Activated T-cell treated with anti-CD3 and anti-CD28 coated beads for 48 hours (primary cell): ENCODE data around the gene ZBTB17.

Source experiments
- DNase-seq: peaks from one replicate; pipeline ENCODE4 v3.0.0-alpha.2; 2020; ENCODE audit warnings: low read depth

Gene ZBTB17

DNA sequence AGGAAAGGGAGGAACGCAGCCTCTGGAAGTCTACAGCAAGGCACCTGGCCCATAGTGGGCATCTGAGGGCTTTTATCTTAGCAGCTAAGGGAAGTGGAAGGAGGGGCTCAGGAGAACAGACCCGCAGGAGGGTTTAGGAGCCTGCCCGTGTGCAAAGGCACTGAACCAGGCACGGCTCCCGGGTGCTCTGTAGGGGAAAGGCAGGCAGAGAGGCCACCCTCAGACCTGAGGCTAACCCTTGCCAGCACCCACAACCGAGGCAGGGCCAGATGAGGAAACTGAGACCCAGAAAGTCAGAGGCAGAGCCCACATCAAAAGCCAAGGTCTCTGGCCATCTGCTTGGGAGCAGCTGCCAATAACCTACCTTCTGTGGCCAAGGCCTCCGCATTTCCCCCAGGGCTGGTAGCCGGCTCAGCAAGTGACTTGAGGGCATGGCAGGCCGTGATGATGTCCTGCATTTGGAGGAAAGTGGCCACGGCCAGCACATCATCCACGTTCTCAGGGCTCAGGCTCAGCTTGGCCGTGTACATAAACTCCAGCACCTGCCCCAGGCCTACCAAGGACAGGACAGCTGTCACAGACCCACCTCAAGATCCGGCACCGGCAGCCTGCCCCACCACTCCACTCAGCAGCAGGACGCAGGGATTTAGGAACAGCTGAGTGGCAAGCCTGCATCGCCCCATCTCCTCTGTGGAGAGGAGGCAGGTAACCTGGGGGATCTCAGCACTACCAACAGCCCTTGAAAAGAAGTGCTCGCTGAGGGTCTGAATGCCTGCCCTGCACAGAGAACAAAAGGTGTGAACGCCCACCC lies 29.1 kb downstream of the ZBTB17 start:
- no peak for DNase-seq

DNA sequence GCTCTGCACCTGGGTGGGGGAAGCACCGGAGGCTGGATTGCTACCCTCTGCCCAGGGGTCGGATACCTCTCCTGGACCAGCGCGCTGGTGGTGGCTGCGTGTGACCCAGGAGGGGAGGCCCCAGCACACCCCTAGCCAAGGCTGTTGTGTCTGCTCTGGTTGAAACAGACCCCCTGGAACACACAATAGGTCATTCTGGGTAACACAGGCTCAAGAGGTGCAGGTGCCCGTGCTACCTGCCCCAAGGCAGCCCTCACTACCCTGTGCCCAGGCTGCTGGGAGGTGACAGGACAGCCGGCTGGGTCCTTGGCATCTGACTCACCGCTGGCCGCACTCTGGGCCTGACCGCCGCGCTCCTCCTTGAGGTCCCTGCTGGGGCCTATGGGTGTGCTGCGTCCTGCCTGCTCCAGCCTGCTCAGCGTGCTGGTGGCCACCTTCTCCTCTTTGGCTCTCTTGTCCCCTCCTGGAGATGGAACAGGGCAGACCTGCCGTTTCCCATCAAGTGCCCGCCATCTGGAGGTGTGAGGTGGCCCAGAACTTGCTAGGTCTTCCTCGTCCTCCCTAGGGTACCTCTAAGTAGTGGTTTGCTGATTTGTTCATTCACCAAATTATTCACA lies 30.0 kb downstream of the ZBTB17 start:
- DNase-seq, result no peak

DNA sequence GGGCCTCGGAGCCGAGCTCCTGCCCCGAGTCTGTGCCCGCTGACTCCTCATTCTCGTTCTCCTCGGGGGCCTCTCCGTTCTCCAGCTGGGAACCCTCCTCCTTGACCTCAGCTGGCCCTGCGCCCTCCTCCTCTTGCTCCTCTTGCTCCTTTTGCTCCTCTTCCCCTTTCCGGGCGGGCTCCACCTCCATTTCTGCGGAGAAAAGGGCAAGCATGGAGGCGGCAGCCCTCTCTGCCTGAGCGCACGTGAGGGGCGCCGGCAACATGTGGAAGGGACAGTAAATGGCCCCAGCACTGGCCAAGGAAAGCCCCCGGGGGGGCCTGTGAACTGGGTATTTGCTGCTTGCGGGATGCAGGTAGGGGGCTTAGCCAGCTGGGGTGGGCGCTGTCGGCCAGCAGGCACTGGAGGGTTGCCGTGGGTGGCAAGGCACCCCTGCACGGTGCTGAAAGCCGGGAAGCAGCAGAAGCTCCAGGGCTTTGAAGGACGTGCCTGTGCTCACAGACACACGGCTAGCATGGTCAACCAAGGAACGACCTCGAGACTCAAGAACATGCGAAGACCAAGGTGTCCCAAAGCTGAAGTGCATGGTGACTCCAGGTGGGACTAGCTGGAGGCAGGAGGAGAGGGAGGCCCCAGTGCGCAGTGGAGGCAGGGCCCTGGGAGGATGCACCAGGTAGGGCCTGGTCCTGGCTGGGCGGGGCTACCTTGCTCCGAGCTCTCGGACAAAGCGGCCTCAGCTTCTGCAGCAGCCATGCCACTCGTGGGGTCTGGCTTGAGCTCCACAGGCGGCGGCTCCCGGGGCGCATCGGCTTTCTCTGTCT lies 30.7 kb downstream of the ZBTB17 start:
- DNase-seq, result no peak

DNA sequence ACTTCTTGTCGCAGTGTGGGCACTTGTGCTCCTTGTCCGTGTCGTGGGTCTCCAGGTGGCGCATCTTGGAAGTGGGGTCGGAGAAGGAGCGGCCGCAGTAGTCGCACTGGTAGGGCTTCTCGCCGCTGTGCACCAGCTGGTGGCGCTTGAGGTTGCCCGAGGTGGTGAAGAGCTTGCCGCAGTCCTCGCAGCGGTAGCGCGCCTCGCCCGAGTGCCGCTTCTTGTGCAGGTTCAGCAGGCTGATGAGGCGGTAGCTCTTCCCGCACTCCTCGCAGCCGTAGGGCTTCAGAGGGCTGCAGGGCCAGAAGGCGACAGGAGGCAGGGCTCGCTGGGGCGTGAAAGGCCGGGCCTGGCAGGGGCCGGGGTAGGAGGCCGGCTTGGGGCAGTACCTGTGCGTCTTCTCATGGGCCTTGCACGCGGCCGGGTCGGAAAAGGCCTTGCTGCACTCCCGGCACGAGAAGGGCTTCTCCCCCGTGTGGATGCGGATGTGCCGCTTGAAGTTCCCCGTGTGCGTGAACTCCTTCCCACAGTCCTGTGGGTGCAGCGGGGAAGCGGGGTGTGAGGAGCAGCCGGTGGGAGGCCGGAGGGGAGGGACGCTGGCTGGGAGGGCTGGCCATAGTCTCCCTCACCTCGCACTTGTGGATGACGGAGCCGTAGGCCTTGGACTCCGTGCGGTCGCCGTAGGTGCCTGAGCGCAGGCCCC lies 31.4 kb downstream of the ZBTB17 start:
- DNase-seq, result no peak

DNA sequence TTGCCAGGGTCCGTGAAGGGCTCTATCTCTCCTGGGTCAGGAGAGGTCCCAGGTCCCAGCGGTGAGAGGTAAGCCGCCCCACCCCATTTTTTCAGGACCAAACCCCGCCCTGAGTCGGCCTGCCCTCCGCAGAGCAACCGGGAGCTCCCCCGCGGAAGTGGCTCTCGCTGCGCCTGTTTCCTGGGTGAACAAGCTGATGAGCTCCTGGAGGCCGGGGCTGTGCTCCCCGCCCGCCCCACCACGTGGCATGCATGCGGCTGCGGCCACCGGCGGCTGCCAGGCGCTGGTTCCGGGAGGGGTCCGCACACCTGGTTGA lies 32.0 kb downstream of the ZBTB17 start:
- DNase-seq, result no peak

DNA sequence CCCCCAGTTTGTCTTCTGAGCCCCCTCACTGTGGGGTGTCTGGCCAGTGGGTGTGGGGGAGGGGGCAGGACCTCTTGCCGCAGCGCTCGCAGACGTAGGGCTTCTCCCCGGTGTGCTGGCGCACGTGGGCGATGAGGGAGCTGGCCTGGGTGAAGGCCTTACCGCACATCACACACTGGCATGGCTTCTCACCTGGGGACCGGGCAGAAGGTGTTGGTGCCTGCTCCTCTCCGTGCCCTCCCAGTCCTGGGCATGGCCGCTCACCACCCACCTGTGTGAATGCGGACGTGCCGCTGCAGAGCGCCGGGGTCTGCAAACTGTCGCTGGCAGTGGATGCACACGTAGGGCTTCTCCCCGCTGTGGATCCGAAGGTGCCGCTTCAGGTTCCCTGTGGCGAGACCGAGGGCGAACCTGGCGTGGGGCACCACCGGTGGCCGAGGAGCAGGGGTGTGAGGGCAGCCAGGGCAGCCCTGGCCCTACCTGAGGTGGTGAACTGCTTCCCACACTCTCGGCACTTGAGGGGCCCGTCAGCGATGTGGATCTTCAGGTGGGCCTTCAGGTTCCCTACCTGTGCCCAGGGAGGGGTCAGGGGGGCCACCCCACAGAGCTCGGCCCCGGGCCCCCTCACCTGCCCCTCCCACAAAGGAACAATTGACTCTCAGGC lies 32.4 kb downstream of the ZBTB17 start:
- DNase-seq, result no peak

DNA sequence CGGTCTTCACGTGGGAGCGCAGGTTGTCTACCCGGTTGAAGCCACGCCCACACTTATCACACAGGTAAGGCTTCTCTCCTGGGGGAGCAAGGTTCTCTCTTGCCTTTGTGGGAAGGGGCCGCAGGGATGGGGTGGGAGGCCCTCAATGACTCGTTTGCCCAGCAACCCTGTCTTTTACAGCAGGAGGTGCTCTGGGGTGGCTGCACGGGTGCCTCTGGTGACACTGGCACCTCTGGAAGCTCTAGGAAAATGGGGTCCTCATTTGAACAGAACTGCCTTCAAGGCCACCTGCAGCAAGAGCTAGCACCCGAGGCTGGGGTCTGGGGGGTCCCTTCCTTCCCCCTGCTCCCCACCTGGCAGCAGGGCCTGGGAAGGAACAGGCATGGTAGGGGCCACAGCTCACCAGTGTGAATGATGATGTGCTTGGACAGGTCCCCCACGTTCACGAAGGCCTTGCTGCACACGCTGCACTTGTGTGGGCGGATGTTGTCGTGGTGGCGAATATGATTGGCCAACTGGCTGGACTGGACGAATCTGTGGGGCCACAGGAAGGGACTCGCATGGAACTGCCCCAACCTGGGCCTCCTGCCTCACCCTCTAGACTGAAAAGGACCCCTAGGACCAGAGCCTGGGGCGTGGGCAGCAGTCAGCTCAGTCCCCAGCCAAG lies 33.1 kb downstream of the ZBTB17 start:
- DNase-seq, result no peak

DNA sequence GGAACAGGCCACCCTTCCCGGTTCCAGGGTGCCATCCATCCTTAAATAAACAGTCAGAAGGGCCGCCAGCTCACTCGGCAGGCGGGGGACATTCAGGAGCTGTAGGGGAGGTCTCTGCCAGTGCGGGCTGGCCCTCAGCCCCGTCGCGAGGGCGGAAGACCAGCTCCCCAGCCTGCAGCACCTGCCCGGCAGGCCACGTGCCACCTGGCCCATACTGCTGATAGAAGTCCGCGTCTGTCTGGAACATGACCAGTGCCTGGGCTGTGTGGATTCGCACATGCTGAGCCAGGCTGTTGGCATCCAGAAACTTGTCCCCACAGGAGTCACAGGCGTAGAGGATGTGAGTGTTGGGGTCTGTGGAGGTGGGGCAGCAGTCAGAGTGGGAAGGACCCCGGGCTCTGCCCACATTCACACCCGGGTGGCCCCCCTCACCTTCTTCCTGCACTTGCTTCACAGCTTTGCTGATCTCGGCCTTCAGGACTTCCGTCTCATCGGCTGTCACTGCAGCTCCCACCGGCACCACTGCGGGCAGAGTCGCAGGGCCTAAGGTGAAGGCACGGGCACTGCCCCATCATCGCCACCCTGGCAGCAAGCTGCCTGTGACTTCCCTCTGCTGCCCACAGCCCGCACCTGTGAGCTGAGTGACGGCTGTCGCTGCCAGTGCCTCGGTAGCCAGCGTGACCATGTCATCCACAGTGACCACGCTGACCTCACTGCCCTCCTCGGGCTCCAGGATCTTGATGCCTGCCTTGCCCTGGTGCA lies 33.8 kb downstream of the ZBTB17 start:
- DNase-seq, result no peak

DNA sequence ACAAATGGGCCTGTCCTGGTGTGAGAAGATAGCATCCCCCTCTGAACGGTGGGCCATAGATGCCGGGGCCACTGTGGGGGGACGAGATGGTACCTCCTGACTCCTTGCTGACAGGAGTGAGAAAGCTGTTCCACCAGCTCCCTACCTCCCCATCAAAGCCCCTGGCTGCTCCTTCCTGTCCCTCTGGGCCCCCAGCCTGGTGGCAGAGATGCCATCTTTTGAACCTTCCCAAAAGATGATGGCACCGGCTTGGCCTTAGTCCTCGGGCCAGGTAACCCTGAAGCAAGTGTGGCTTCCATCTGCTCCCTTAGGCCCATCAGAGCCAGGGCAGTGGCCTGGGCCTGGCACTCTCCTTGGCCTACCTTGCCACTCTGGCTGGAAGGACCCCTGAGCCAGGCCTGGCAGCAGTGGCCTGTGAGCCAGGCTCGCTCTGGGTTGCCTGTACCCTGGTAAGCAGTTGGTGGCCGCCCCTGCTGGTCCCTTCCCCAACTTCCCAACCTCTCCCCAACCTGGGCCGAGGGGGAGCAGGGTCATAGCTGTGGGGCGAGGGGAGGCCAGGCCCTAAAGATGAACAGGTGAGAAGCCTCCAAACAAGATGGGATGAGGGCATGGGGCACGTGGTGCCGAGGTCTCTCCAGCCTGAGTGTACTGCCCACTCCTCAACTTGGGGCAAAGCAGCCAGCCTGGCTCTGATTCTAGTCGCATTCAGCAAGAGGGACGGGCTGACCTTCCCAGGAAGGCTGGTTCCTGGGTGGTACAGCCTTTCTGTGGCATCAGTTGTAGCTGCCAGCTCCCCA lies 34.7 kb downstream of the ZBTB17 start:
- DNase-seq, result no peak

DNA sequence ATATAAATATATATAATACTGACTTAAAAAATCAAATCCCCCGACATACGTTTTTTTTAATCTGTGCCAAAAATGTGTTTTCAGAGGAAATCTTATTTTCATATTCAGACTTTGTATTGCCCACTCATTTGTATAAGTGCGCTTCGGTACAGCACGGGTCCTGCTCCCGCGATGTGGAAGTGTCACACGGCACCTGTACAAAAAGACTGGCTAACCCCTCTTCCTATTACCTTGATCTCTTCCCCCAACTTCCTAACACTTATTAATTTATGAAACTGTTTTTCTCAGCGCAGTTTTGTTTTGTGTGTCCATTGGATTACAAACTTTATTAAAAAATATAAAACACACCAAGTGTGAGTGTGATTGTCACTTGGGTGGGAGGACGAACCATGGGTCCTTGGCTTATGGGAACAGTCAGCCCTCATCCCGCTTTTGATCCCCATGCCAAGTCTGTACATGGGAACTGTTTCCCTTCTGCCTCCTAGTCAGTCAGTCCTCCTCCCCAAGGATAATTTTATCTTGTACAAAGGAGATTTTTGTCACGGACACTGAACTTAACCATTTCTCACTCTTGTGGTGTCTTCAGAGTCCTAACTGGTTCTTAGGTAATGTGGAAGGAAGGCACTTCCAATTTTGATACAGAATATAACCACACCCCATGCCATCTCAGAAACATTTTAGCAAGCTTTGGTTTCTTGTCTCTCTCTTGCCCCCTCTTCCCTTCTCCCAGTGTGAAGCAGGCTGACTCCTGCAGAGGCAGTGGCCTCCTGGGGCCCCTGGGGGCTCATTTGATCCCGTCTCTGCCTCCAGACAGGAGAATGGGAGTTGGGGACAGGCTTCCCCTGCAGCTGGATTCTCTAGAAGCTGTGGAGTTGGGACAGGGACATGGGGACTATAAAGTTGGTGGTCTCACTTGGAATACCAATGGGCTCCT lies 35.5 kb downstream of the ZBTB17 start:
- no peak for DNase-seq

DNA sequence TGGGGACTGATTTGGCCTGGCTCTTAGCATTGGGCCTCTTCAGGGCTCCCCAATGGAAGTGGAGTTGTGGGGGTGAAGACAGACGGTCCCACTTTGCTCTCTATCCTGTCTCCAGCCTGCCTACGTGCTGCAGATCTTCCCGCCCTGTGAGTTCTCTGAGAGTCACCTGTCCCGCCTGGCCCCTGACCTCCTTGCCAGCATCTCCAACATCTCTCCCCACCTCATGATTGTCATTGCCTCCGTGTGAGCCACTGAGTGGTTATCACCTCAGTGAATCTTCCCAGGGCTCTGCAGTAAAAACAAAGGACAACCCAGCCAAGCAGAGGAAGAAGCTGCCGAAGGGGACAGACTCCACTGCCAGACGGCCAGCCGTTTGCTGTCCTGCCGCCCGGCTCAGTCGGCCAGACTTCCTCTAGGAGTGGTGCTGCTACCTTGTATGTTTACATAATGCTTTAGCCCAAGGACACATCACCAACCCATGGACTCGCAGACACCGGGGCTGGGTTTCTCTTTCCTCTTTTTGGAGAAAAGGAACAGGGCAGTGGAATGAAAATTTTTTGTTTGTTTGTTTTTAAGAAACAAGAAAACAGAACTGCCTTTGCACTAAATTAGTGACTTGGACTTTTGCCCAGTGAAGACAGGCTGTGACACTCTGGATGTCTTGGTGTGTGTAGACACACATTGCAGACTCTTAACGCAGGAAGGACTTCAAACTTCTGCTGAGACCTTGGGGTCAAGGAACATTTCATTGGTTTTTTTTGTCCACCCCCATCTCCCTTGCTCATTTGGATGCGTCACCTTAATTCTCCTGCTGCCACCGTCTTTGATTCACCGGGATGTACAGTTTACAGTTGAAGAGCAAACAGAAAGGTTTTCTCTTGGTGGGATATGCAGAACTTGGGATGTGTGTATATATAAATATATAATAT lies 36.5 kb downstream of the ZBTB17 start:
- DNase-seq, result no peak

DNA sequence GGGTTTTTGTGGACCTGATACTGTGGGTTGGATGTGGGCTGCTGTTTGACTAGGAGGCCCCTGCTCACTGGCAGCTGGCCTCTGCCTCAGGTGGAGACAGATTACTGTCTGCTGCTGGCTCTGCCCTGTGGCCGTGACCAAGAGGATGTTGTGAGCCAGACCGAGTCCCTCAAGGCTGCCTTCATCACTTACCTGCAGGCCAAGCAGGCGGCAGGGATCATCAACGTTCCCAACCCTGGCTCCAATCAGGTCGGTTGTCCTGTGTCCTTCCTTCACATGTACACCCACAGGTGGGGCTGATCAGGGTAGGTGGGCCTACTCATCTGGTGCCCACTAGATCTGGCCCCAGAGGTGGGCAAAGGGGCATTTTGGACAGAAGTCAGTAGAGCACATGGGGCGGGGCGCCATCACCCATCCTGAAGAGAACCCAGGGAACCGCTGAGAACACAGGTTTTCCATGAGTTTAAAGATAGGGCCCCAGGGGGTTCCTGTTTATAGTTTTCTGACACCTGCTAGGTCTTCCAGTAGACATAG lies 37.2 kb downstream of the ZBTB17 start:
- no peak for DNase-seq

DNA sequence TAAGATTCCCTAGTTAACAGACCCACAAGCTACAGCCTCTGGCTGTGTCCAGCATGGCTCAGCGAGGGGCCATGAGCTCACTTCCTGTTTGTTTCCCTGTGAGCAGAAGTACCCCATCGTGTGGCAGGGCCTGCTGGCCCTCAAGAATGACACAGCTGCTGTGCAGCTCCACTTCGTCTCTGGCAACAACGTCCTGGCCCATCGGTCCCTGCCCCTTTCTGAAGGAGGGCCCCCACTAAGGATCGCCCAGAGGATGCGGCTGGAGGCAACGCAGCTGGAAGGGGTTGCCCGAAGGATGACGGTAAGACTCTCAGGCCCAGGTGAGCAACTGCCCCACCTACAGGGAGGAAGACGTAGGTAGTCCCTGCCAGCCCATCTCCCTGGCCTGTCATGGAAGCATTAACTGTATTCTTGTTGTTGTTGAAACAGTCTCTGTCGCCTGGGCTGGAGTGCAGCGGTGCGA lies 38.2 kb downstream of the ZBTB17 start:
- DNase-seq, result no peak

DNA sequence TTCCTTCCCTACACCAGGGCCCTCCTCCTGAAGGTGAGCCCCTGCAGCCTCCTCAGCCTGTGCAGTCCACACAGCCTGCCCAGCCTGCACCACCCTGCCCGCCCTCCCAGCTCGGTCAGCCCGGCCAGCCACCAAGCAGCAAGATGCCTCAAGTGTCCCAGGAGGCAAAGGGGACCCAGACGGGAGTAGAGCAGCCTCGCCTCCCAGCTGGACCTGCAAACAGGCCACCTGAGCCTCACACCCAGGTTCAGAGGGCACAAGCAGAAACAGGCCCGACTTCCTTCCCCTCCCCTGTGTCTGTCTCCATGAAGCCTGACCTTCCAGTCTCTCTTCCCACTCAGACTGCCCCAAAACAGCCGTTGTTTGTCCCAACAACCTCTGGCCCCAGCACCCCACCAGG lies 38.8 kb downstream of the ZBTB17 start:
- no peak for DNase-seq

DNA sequence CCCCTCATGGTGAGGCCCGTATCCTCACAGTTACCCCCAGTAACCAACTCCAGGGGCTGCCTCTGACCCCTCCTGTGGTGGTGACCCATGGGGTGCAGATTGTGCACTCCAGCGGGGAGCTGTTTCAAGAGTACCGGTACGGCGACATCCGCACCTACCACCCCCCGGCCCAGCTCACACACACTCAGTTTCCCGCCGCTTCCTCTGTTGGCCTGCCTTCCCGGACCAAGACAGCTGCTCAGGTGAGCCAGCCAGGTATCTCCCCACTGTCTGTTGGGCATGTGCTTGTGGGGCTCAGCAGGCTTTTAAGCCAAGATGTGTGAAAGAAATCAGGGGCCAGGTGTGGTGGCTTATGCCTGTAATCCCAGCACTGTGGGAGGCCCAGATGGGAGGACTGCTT lies 39.9 kb downstream of the ZBTB17 start:
- DNase-seq, result no peak

DNA sequence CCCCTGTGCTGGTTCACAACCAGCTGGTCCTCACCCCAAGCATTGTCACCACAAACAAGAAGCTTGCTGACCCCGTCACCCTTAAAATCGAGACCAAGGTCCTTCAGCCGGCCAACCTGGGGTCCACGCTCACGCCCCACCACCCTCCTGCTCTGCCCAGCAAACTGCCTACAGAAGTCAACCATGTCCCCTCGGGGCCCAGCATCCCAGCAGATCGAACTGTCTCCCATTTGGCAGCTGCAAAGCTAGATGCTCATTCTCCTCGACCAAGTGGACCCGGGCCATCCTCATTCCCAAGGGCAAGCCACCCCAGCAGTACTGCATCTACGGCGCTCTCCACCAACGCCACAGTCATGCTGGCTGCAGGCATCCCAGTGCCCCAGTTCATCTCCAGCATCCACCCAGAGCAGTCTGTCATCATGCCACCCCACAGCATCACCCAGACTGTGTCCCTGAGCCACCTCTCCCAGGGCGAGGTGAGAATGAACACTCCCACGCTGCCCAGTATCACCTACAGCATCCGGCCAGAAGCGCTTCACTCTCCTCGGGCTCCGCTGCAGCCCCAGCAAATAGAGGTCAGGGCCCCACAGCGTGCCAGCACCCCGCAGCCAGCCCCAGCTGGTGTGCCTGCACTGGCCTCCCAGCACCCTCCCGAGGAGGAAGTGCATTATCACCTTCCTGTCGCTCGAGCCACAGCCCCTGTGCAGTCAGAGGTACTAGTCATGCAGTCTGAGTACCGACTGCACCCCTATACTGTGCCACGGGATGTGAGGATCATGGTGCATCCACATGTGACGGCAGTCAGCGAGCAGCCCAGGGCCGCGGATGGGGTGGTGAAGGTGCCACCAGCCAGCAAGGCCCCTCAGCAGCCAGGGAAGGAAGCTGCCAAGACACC lies 40.6 kb downstream of the ZBTB17 start:
- no peak for DNase-seq
